H9 (cell line): Measurements from ENCODE around the gene AMER2. TPM values are rescaled to one million over a fixed set of nuclear protein-coding genes. Genes with fewer than 3 reads are reported as not detected.

Source experiments
- DNase-seq: peaks from one replicate; pipeline ENCODE4 v3.0.0-alpha.2; 2017
- H2AFZ ChIP-seq: one replicate; pipeline ENCODE4 v1.6.1; 2013; ENCODE audit warnings: mild to moderate bottlenecking, low read length, control low read depth, moderate library complexity
- H2AK5ac ChIP-seq: 2 replicates; pipeline ENCODE4 v1.6.1; 2013; ENCODE audit warnings: low read length, control low read depth, mixed read lengths; ENCODE audit not compliant: insufficient read length
- H2BK120ac ChIP-seq: one replicate; pipeline ENCODE4 v1.6.1; 2013; ENCODE audit warnings: low read depth, mild to moderate bottlenecking, low read length, control low read depth, inconsistent platforms; ENCODE audit not compliant: poor library complexity, severe bottlenecking
- H2BK12ac ChIP-seq: 2 replicates; pipeline ENCODE4 v1.6.1; 2013; ENCODE audit warnings: low read length, control low read depth, mixed read lengths, low read depth; ENCODE audit not compliant: insufficient read length
- H2BK15ac ChIP-seq: 2 replicates; pipeline ENCODE4 v1.6.1; 2013; ENCODE audit warnings: low read depth, low read length, control low read depth
- H2BK20ac ChIP-seq: one replicate; pipeline ENCODE4 v1.6.1; 2013; ENCODE audit warnings: low read depth, mild to moderate bottlenecking, low read length, control low read depth, inconsistent platforms; ENCODE audit not compliant: poor library complexity, severe bottlenecking
- H2BK5ac ChIP-seq: 2 replicates; pipeline ENCODE4 v1.6.1; 2013; ENCODE audit warnings: low read length, control low read depth, mixed read lengths; ENCODE audit not compliant: insufficient read length
- H3K14ac ChIP-seq: 2 replicates; pipeline ENCODE4 v1.6.1; 2013; ENCODE audit warnings: low read length, control low read depth; ENCODE audit not compliant: insufficient read depth
- H3K18ac ChIP-seq: 2 replicates; pipeline ENCODE4 v1.6.1; 2013; ENCODE audit warnings: low read depth, mild to moderate bottlenecking, mixed read lengths, low read length, control low read depth; ENCODE audit not compliant: insufficient read length
- H3K23ac ChIP-seq: 2 replicates; pipeline ENCODE4 v1.6.1; 2013; ENCODE audit warnings: low read length, control low read depth, mixed read lengths, low read depth; ENCODE audit not compliant: insufficient read length
- H3K23me2 ChIP-seq: 2 replicates; pipeline ENCODE4 v1.6.1; 2013; ENCODE audit warnings: low read depth, mild to moderate bottlenecking, mixed read lengths, low read length, control low read depth; ENCODE audit not compliant: insufficient read length, poor library complexity, severe bottlenecking
- H3K27ac ChIP-seq: 2 replicates; pipeline ENCODE4 v1.5.1; 2013; ENCODE audit warnings: low read length, control low read depth, mixed read lengths, low read depth; ENCODE audit not compliant: insufficient read length
- H3K27me3 ChIP-seq: 2 replicates; pipeline ENCODE4 v1.6.1; 2013; ENCODE audit warnings: low read length, control low read depth, inconsistent platforms; ENCODE audit not compliant: insufficient read depth
- H3K4ac ChIP-seq: 2 replicates; pipeline ENCODE4 v1.6.1; 2013; ENCODE audit warnings: low read depth, mild to moderate bottlenecking, control low read depth, inconsistent platforms, low read length, moderate library complexity
- H3K4me1 ChIP-seq: 2 replicates; pipeline ENCODE4 v1.6.1; 2013; ENCODE audit warnings: low read length, control low read depth, inconsistent platforms; ENCODE audit not compliant: insufficient read depth
- H3K4me2 ChIP-seq: 2 replicates; pipeline ENCODE4 v1.6.1; 2013; ENCODE audit warnings: low read length, control low read depth, mixed read lengths; ENCODE audit not compliant: insufficient read length, insufficient read depth
- H3K56ac ChIP-seq: 2 replicates; pipeline ENCODE4 v1.6.1; 2013; ENCODE audit warnings: low read depth, mild to moderate bottlenecking, mixed read lengths, low read length, control low read depth; ENCODE audit not compliant: insufficient read length
- H3K79me1 ChIP-seq: 2 replicates; pipeline ENCODE4 v1.6.1; 2013; ENCODE audit warnings: low read depth, mild to moderate bottlenecking, moderate library complexity, low read length, control low read depth, inconsistent platforms; ENCODE audit not compliant: insufficient read depth, poor library complexity, severe bottlenecking
- H3K79me2 ChIP-seq: 2 replicates; pipeline ENCODE4 v1.6.1; 2013; ENCODE audit warnings: low read length, control low read depth, inconsistent platforms; ENCODE audit not compliant: insufficient read depth
- H3K9ac ChIP-seq: 2 replicates; pipeline ENCODE4 v1.6.1; 2013; ENCODE audit warnings: low read length, control low read depth, mixed read lengths; ENCODE audit not compliant: insufficient read length; ENCODE audit errors: extremely low read depth
- H3K9me3 ChIP-seq: one replicate; pipeline ENCODE4 v1.6.1; 2013; ENCODE audit warnings: low read depth, low read length, inconsistent platforms; ENCODE audit not compliant: control insufficient read depth
- H3T11ph ChIP-seq: one replicate; pipeline ENCODE4 v1.6.1; 2013; ENCODE audit warnings: mild to moderate bottlenecking, low read length, control low read depth, inconsistent platforms
- H4K20me1 ChIP-seq: one replicate; pipeline ENCODE4 v1.6.1; 2013; ENCODE audit not compliant: control insufficient read depth, insufficient read length, insufficient read depth
- H4K5ac ChIP-seq: 2 replicates; pipeline ENCODE4 v1.6.1; 2013; ENCODE audit warnings: low read depth, mild to moderate bottlenecking, mixed read lengths, low read length, control low read depth; ENCODE audit not compliant: insufficient read length
- H4K8ac ChIP-seq: replicated peaks from 2 replicates; pipeline ENCODE4 v1.6.1; 2013; ENCODE audit warnings: low read length, control low read depth, mixed read lengths, low read depth; ENCODE audit not compliant: insufficient read length
- H4K91ac ChIP-seq: 2 replicates; pipeline ENCODE4 v1.6.1; 2013; ENCODE audit warnings: low read depth, mild to moderate bottlenecking, moderate library complexity, mixed read lengths, low read length, control low read depth; ENCODE audit not compliant: insufficient read length
- H3K27ac Mint-ChIP-seq, 3 experiments: 2 replicates in 2 of 3; 3 replicates in 1 of 3; pipeline ENCODE4 v1.8.0; 2020 to 2021; ENCODE audit warnings: mixed read lengths in 3 of 3, mild to moderate bottlenecking in 1 of 3, moderate library complexity in 1 of 3
- H3K27me3 Mint-ChIP-seq: 2 replicates; pipeline ENCODE4 v1.8.0; 2021; ENCODE audit warnings: low read depth, mild to moderate bottlenecking, moderate library complexity, mixed read lengths
- H3K36me3 Mint-ChIP-seq, 3 experiments: 2 replicates in 2 of 3; 3 replicates in 1 of 3; pipeline ENCODE4 v1.8.0; 2020 to 2021; ENCODE audit warnings: low read depth in 3 of 3, mixed read lengths in 3 of 3; ENCODE audit not compliant: insufficient read depth in 1 of 3
- H3K4me1 Mint-ChIP-seq, 2 experiments: 2 replicates each; pipeline ENCODE4 v1.8.0; 2020; ENCODE audit warnings: mixed read lengths in 2 of 2
- H3K4me3 Mint-ChIP-seq, 2 experiments: 2 replicates in 1 of 2; 3 replicates in 1 of 2; pipeline ENCODE4 v1.8.0; 2020 to 2021; ENCODE audit warnings: mild to moderate bottlenecking in 2 of 2, mixed read lengths in 2 of 2, moderate library complexity in 1 of 2
- H3K9me3 Mint-ChIP-seq, 2 experiments: 2 replicates in 1 of 2; 3 replicates in 1 of 2; pipeline ENCODE4 v1.8.0; 2020; ENCODE audit warnings: mild to moderate bottlenecking in 2 of 2, mixed read lengths in 2 of 2, moderate library complexity in 1 of 2
- WGBS: extraction: QIAGEN DNeasy Blood & Tissue Kit; methylation state at CpG from one replicate; pipeline ENCODE4 v1.1.7; 2013; ENCODE audit warnings: missing lambda C conversion rate, low lambda C conversion rate, mixed read lengths; ENCODE audit not compliant: insufficient read length; ENCODE audit errors: extremely low coverage; 5-methylcytosine and 5-hydroxymethylcytosine counted together
- total RNA-seq: library from RNA; stranded (reverse); gene quantifications from 2 replicates; pipeline ENCODE4 v1.2.1, GENCODE V29; 2021
- TF ChIP-seq, protein P1 (sequence below): fragments of 200-600 bp; sonication (generic); conservative IDR thresholded peaks from 3 replicates; pipeline ENCODE4 v1.8.0; 2021; ENCODE audit warnings: antibody characterized with exemption, mild to moderate bottlenecking

The AMER2 gene
- total RNA-seq, 1 experiment from 2014 or later = 0.02 TPM

DNA sequence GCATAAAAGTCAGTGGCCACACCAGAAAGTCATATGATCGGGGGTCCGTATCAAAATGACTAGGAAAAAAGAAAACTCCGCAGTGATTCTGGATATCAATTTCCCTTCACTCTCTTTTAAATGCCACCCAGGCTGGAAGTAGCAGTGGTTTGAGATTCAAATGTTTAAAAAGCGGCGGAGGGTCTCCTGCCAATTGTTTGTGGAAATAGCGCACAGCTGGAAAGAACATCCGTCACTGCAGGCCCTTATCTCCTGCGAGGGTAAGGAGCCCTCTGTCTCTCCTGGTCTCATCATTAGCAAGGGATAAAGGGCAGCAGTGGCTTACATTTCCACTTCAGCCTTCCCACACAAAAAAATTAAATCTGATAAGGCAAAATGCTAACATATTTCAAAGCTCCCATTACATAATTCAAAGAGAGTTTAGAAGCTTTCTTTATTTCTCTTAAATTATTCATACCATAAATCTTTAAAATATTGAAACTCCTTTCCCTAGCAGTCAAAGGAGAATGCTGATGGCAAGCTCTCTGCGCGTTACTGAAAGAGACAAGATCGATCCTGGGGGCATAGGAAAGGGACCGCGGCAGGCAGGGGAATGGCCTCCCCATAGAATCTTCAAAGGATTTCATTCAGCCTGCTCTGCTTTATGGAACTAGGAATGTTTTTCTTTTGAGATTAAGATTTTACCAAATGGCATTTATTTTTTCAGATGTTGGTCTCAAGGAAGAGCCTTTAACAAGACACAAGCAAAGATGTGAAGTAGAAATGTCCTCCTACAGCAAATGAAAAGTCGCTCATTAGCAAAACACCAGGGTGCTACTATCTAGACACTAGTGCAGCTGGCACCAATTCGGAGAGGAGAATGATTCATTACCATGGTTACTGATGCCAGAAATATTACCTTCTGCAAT, 35.0 kb downstream of the AMER2 start:
- WGBS = no CpG with 5 or more reads among the region's 15 CpGs
- Mint-ChIP-seq H3K9me3 (peaks cover 16 to 27% of the 10 kb centered on the region in 2 experiments), H3K4me1 (peaks cover 40% of the 10 kb centered on the region in 2 experiments), H3K36me3 (peaks cover 2 to 23% (median 23%) of the 10 kb centered on the region in 3 experiments; a peak in 6 of 7 replicates), H3K4me3 (peak overlapping the region; percentile 41 to 69; a peak in 4 of 5 replicates), H3K27ac (peak overlapping the region; percentile 72 to 95 (median 78)), H3K27me3 (peaks cover 28% of the 10 kb centered on the region)
- Histone ChIP-seq H3K79me2 (no peaks in the 10 kb centered on the region), H2BK12ac (no peak overlapping the region), H3T11ph (no peak overlapping the region), H3K23me2 (no peaks in the 10 kb centered on the region), H3K56ac (no peak overlapping the region), H3K27ac (peak overlapping the region; percentile 59), H2AK5ac (no peak overlapping the region), H3K18ac (no peak overlapping the region), H4K20me1 (no peaks in the 10 kb centered on the region), H4K91ac (no peak overlapping the region), H3K23ac (no peak overlapping the region), H2BK120ac (no peak overlapping the region), H3K79me1 (no peaks in the 10 kb centered on the region), H3K4me1 (peaks cover 14% of the 10 kb centered on the region), H3K14ac (no peak overlapping the region), H3K4ac (no peak overlapping the region), H3K9me3 (no peaks in the 10 kb centered on the region), H3K4me2 (peak overlapping the region; percentile 78), H2AFZ (no peak overlapping the region), H4K5ac (no peak overlapping the region), H3K27me3 (no peaks in the 10 kb centered on the region), H4K8ac (no peak overlapping the region), H2BK5ac (no peak overlapping the region), H3K9ac (no peak overlapping the region), H2BK15ac (no peak overlapping the region), H2BK20ac (no peak overlapping the region)
- peak; percentile 56 for DNase-seq
- TF ChIP-seq, protein P1, sequence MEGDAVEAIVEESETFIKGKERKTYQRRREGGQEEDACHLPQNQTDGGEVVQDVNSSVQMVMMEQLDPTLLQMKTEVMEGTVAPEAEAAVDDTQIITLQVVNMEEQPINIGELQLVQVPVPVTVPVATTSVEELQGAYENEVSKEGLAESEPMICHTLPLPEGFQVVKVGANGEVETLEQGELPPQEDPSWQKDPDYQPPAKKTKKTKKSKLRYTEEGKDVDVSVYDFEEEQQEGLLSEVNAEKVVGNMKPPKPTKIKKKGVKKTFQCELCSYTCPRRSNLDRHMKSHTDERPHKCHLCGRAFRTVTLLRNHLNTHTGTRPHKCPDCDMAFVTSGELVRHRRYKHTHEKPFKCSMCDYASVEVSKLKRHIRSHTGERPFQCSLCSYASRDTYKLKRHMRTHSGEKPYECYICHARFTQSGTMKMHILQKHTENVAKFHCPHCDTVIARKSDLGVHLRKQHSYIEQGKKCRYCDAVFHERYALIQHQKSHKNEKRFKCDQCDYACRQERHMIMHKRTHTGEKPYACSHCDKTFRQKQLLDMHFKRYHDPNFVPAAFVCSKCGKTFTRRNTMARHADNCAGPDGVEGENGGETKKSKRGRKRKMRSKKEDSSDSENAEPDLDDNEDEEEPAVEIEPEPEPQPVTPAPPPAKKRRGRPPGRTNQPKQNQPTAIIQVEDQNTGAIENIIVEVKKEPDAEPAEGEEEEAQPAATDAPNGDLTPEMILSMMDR = no peak
